Hepatocyte (in vitro differentiated cells): ENCODE results near the gene RAB11FIP3. TPM values are rescaled to one million over a fixed set of nuclear protein-coding genes. Genes with fewer than 3 reads are reported as not detected.

Source experiments
- DNase-seq: peaks from one replicate; pipeline ENCODE4 v3.0.0-alpha.2; 2016; ENCODE audit warnings: low spot score
- H2AFZ ChIP-seq: fragments of 200-600 bp; sonication (generic); 2 replicates; pipeline ENCODE4 v1.6.0; 2016; ENCODE audit warnings: antibody characterized with exemption, mild to moderate bottlenecking
- H3K27ac ChIP-seq: fragments of 200-600 bp; sonication (generic); 2 replicates; pipeline ENCODE4 v1.5.1; 2016; ENCODE audit warnings: mild to moderate bottlenecking
- H3K27me3 ChIP-seq: fragments of 200-600 bp; sonication (generic); 2 replicates; pipeline ENCODE4 v1.6.1; 2016
- H3K36me3 ChIP-seq: fragments of 200-600 bp; sonication (generic); replicated peaks from 2 replicates; pipeline ENCODE4 v1.5.1; 2016; ENCODE audit warnings: low read depth; ENCODE audit not compliant: insufficient read depth
- H3K4me1 ChIP-seq: fragments of 200-600 bp; sonication (generic); 2 replicates; pipeline ENCODE4 v1.5.1; 2016; ENCODE audit warnings: mild to moderate bottlenecking, moderate library complexity; ENCODE audit not compliant: insufficient read depth
- H3K4me2 ChIP-seq: fragments of 200-600 bp; sonication (generic); 2 replicates; pipeline ENCODE4 v1.6.0; 2016
- H3K4me3 ChIP-seq: fragments of 200-600 bp; sonication (generic); 2 replicates; pipeline ENCODE4 v1.5.1; 2016; ENCODE audit warnings: mild to moderate bottlenecking
- H3K79me2 ChIP-seq: fragments of 200-600 bp; sonication (generic); 2 replicates; pipeline ENCODE4 v1.6.0; 2017; ENCODE audit warnings: mild to moderate bottlenecking
- H3K9me2 ChIP-seq: fragments of 200-600 bp; sonication (generic); replicated peaks from 2 replicates; pipeline ENCODE4 v1.6.0; 2017; ENCODE audit warnings: mild to moderate bottlenecking; ENCODE audit not compliant: insufficient read depth
- H3K9me3 ChIP-seq: fragments of 200-600 bp; sonication (generic); 2 replicates; pipeline ENCODE4 v1.5.1; 2016; ENCODE audit warnings: low read depth, mild to moderate bottlenecking
- H4K20me1 ChIP-seq: fragments of 200-600 bp; sonication (generic); 2 replicates; pipeline ENCODE4 v1.6.0; 2016; ENCODE audit warnings: mild to moderate bottlenecking; ENCODE audit not compliant: insufficient read depth, poor library complexity, severe bottlenecking
- CTCF ChIP-seq: fragments of 200-600 bp; sonication (generic); IDR thresholded peaks from 2 replicates; pipeline ENCODE4 v1.5.1; 2016; ENCODE audit warnings: antibody characterized with exemption, mild to moderate bottlenecking; ENCODE audit not compliant: poor library complexity
- EZH2 ChIP-seq: fragments of 200-600 bp; sonication (generic); IDR thresholded peaks from 2 replicates; pipeline ENCODE4 v1.6.1; 2016; ENCODE audit warnings: antibody characterized with exemption, mild to moderate bottlenecking, borderline replicate concordance
- EZH2phosphoT487 ChIP-seq: fragments of 200-600 bp; sonication (generic); IDR thresholded peaks from one replicate; pipeline ENCODE4 v1.6.1; 2018; ENCODE audit warnings: antibody characterized with exemption, mild to moderate bottlenecking, low read depth, moderate library complexity; ENCODE audit not compliant: unreplicated experiment, severe bottlenecking
- WGBS: methylation state at CpG from one replicate; pipeline ENCODE4 v1.1.6; 2016; ENCODE audit warnings: low lambda C conversion rate; ENCODE audit errors: missing lambda C conversion rate; 5-methylcytosine and 5-hydroxymethylcytosine counted together
- polyA plus RNA-seq: library from polyadenylated mRNA; unstranded; fragments of >200 nt; fragmentation: Nextera tagmentation; extraction: Ambion mirVana; gene quantifications from 2 replicates; pipeline ENCODE4 v1.2.1, GENCODE V29; 2016
- total RNA-seq: library from RNA; depleted of rRNA; stranded (reverse); fragments of >200 nt; gene quantifications from 2 replicates; pipeline ENCODE4 v1.2.3, GENCODE V29; 2014

Gene RAB11FIP3
- total and polyA plus RNA-seq, 2 experiments from 2014 or later: 47.3 to 72.8 TPM

- Histone ChIP-seq H3K4me2 (peak within 1 kb of the TSS; percentile 79), H3K27ac (no peak within 1 kb of the TSS)
These were observed 134.8 kb downstream of the RAB11FIP3 start, which contains the start of gene PRR35 for GRCh38 chr16:560204-560700. TSS of gene PRR35 (plus strand) at chr16:560394. CDS start at chr16:563295, 2,901 bp downstream.

GRCh38 chr16:560701-561412, 135.4 kb downstream of the RAB11FIP3 start:
- Histone ChIP-seq H3K4me2 (no peak overlapping the region), H3K4me3 (no peak overlapping the region), H3K9me2 (no peaks in the 10 kb centered on the region), H3K4me1 (peaks cover 12% of the 10 kb centered on the region), H3K9me3 (no peaks in the 10 kb centered on the region), H2AFZ (no peak overlapping the region), H3K27me3 (peaks cover 30% of the 10 kb centered on the region), H3K79me2 (no peaks in the 10 kb centered on the region), H3K27ac (no peak overlapping the region), H3K36me3 (no peaks in the 10 kb centered on the region), H4K20me1 (no peaks in the 10 kb centered on the region)
- TF ChIP-seq EZH2: peak; percentile 80
- TF ChIP-seq CTCF: no peak
- 85% methylated on average over 13 of the region's 54 CpGs for WGBS
- no peak for DNase-seq

More at GRCh38 chr16:560204-560700, 134.8 kb downstream of the RAB11FIP3 start, which contains the start of gene PRR35:
- Histone ChIP-seq H3K9me3 (no peaks in the 10 kb centered on the region), H3K79me2 (no peaks in the 10 kb centered on the region), H3K4me3 (no peak within 1 kb of the TSS), H3K27me3 (peaks cover 30% of the 10 kb centered on the region), H4K20me1 (no peaks in the 10 kb centered on the region), H3K4me1 (peaks cover 6% of the 10 kb centered on the region), H3K36me3 (no peaks in the 10 kb centered on the region), H2AFZ (no peak within 1 kb of the TSS), H3K9me2 (no peaks in the 10 kb centered on the region)
- WGBS: 0% methylated on average over 3 of the region's 84 CpGs
- peak; percentile 77 for TF ChIP-seq EZH2phosphoT487
- TF ChIP-seq EZH2: peak; percentile 76
- no peak for TF ChIP-seq CTCF
- no peak for DNase-seq

- Histone ChIP-seq H4K20me1 (no peaks in the 10 kb centered on the region), H3K4me2 (no peak overlapping the region), H3K79me2 (no peaks in the 10 kb centered on the region), H3K27ac (no peak overlapping the region), H3K36me3 (no peaks in the 10 kb centered on the region), H3K27me3 (peaks cover 30% of the 10 kb centered on the region), H3K9me3 (no peaks in the 10 kb centered on the region), H3K4me3 (no peak overlapping the region), H3K4me1 (peaks cover 17% of the 10 kb centered on the region), H3K9me2 (no peaks in the 10 kb centered on the region), H2AFZ (no peak overlapping the region)
- WGBS: 76% methylated on average over 8 of the region's 15 CpGs
- no peak for DNase-seq
- TF ChIP-seq CTCF: no peak
- no peak for TF ChIP-seq EZH2
- TF ChIP-seq EZH2phosphoT487: no peak
These were observed 136.0 kb downstream of the RAB11FIP3 start for GRCh38 chr16:561413-561794.
